Measurements from ENCODE around the gene RALB. TPM values are rescaled to one million over a fixed set of nuclear protein-coding genes. Genes with fewer than 3 reads are reported as not detected.

The RALB gene
- total RNA-seq, 4 donors from 2014 or later: 18.9 to 81.0 (median 59.4) TPM

DNA sequence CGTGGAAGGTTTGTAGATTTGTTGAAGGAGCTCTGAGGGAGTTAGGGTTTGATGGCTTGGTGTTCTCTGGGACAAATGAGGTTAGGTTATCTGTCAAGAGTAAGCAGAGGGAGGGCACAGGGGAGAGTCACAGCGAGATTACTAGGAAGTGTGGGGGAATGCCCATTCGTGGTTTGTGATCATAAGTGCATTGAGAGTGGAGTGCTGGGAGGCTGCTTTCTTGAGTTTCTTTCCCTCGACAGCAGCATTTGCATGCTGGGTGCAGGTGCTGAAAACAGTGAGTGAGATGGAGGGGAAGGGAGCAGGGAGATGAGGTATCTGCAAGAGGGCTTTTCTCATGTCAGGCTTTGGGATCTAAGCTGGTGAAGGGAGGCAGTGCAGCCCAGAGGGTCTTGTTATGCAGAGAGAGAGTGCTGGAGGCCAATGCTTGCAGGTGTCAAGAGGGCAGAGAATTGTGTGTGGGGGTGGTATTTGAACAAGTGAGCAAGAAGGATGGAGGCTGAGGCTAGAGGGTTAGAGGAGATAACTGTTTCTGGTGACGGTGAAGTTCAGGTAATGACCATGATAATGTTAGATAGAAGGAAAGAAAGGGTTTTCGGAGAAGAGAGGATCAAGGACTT is 8.8 kb downstream of the RALB start:
- intact Hi-C loops (cut with DNase I; ENCODE audit: low total_unique reads): no loop called here
- Histone ChIP-seq H3K4me1 (peaks cover 0 to 11% (median 2%) of the 10 kb centered on the region in 4 donors), H3K27ac (no peak overlapping the region), H3K36me3 (no peaks in the 10 kb centered on the region), H3K9me3 (no peaks in the 10 kb centered on the region), H3K27me3 (no peaks in the 10 kb centered on the region), H3K4me3 (no peak overlapping the region)
- DNase-seq: no peak
- in situ Hi-C loops (cut with MboI; ENCODE audit: low pct_ligation_motif_present in 1 of 4, low pct_unique_long_range_greater_than_20kb in 1 of 4, low sequenced_read_pairs in 3 of 4): no loop called here
- TF ChIP-seq, protein P1, sequence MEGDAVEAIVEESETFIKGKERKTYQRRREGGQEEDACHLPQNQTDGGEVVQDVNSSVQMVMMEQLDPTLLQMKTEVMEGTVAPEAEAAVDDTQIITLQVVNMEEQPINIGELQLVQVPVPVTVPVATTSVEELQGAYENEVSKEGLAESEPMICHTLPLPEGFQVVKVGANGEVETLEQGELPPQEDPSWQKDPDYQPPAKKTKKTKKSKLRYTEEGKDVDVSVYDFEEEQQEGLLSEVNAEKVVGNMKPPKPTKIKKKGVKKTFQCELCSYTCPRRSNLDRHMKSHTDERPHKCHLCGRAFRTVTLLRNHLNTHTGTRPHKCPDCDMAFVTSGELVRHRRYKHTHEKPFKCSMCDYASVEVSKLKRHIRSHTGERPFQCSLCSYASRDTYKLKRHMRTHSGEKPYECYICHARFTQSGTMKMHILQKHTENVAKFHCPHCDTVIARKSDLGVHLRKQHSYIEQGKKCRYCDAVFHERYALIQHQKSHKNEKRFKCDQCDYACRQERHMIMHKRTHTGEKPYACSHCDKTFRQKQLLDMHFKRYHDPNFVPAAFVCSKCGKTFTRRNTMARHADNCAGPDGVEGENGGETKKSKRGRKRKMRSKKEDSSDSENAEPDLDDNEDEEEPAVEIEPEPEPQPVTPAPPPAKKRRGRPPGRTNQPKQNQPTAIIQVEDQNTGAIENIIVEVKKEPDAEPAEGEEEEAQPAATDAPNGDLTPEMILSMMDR (IDR thresholded peaks at IDR 0.05): no peak
- TF ChIP-seq POLR2AphosphoS5 (IDR thresholded peaks at IDR 0.05) (no peak), POLR2A (IDR thresholded peaks at IDR 0.05) (no peak), EP300 (IDR thresholded peaks at IDR 0.05; ENCODE audit: low read depth) (no peak)
- WGBS, 2 donors (ENCODE audit: low coverage in 1 of 2): 74 to 96% methylated on average over 6 of the region's 6 CpGs

DNA sequence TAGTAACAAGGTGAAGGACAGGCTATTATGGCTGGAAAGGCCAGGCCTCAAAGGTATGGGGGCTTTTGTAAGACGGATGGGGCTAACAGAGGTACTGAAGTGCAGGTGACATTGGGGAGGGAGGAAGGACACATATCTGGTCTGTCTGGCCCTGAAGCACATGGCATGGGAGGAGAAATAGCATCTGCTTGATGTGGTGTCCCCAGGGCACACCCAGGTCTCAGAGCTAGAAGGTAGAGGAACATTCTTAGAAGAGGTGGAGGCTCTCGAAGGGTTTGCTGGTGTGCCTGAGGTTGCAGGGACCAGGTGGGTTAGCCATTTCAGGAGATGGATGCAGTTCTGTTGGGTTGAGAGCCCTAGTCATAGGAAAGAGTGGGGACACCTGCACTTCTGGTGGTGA is 9.5 kb downstream of the RALB start:
- 50 to 72% methylated on average over 2 of the region's 2 CpGs for WGBS, 2 donors (ENCODE audit: low coverage in 1 of 2)
- TF ChIP-seq, protein P1 (IDR thresholded peaks at IDR 0.05): no peak
- TF ChIP-seq EP300 (IDR thresholded peaks at IDR 0.05; ENCODE audit: low read depth) (no peak), POLR2A (IDR thresholded peaks at IDR 0.05) (no peak), POLR2AphosphoS5 (IDR thresholded peaks at IDR 0.05) (no peak)
- no peaks in the 10 kb centered on the region for H3K36me3 ChIP-seq
- no peaks in the 10 kb centered on the region for H3K9me3 ChIP-seq
- H3K27me3 ChIP-seq: no peaks in the 10 kb centered on the region
- no peak overlapping the region for H3K27ac ChIP-seq
- H3K4me3 ChIP-seq: no peak overlapping the region
- in situ Hi-C loops (cut with MboI; ENCODE audit: low pct_ligation_motif_present in 1 of 4, low pct_unique_long_range_greater_than_20kb in 1 of 4, low sequenced_read_pairs in 3 of 4): no loop called here
- DNase-seq: no peak
- intact Hi-C loops (cut with DNase I; ENCODE audit: low total_unique reads): no loop called here
- H3K4me1 ChIP-seq: peaks cover 0 to 8% (median 2%) of the 10 kb centered on the region in 4 donors

GRCh38 chr2:120262761-120263428 is 10.2 kb downstream of the RALB start:
- no peak overlapping the region for H3K27ac ChIP-seq
- DNase-seq: no peak
- H3K27me3 ChIP-seq: no peaks in the 10 kb centered on the region
- intact Hi-C loops (cut with DNase I; ENCODE audit: low total_unique reads) (no loop called here), in situ Hi-C loops (cut with MboI; ENCODE audit: low pct_ligation_motif_present in 1 of 4, low pct_unique_long_range_greater_than_20kb in 1 of 4, low sequenced_read_pairs in 3 of 4) (no loop called here)
- no peaks in the 10 kb centered on the region for H3K36me3 ChIP-seq
- H3K4me3 ChIP-seq: no peak overlapping the region
- TF ChIP-seq EP300 (IDR thresholded peaks at IDR 0.05; ENCODE audit: low read depth): no peak
- no peak for TF ChIP-seq POLR2A (IDR thresholded peaks at IDR 0.05)
- TF ChIP-seq, protein P1 (IDR thresholded peaks at IDR 0.05): no peak
- H3K9me3 ChIP-seq: no peaks in the 10 kb centered on the region
- WGBS, 2 donors (ENCODE audit: low coverage in 1 of 2): 57 to 75% methylated on average over 3 to 10 of the region's 10 CpGs
- H3K4me1 ChIP-seq: peaks cover 0 to 4% (median under 1%) of the 10 kb centered on the region in 4 donors

DNA sequence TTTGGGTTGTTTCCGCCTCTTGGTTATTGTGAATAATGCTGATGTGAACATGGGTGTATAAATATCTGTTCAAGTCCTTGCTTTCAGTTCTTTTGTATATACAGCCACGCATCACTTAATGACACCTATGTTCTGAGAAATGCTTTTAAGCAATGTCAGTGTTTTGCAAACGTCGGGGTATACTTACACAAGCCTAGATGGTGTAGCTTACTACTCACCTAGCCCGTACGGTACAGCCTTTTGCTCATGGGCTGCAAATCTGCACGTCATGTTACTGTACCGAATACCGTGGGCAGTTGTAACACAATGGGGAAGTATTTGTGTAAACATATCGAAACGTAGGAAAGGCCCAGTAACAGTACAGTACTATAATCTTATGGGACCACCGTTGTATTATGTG is 12.4 kb downstream of the RALB start:
- WGBS, 2 donors (ENCODE audit: low coverage in 1 of 2): 63 to 81% methylated on average over 5 to 12 of the region's 12 CpGs
- Histone ChIP-seq H3K27ac (no peak overlapping the region), H3K36me3 (no peaks in the 10 kb centered on the region)

More for the DNA sequence above, 12.4 kb downstream of the RALB start:
- no peaks in the 10 kb centered on the region for H3K27me3 ChIP-seq
- H3K9me3 ChIP-seq: no peaks in the 10 kb centered on the region
- DNase-seq: no peak
- TF ChIP-seq, protein P1 (IDR thresholded peaks at IDR 0.05): no peak
- TF ChIP-seq EP300 (IDR thresholded peaks at IDR 0.05; ENCODE audit: low read depth) (no peak), POLR2AphosphoS5 (IDR thresholded peaks at IDR 0.05) (no peak), POLR2A (IDR thresholded peaks at IDR 0.05) (no peak)
- in situ Hi-C loops (cut with MboI; ENCODE audit: low pct_ligation_motif_present in 1 of 4, low pct_unique_long_range_greater_than_20kb in 1 of 4, low sequenced_read_pairs in 3 of 4) (no loop called here), intact Hi-C loops (cut with DNase I; ENCODE audit: low total_unique reads) (no loop called here)
- H3K4me1 ChIP-seq: peaks cover 0 to 4% (median under 1%) of the 10 kb centered on the region in 4 donors
- no peak overlapping the region for H3K4me3 ChIP-seq

All from transverse colon (tissue), 4 donors.